K562 (cell line): ENCODE data around the gene FBLIM1. TPM values are rescaled to one million over a fixed set of nuclear protein-coding genes. Genes with fewer than 3 reads are reported as not detected.

Experiments
- CHD1 ChIP-seq: fragments of 200-600 bp; sonication (generic); IDR thresholded peaks from one replicate; pipeline ENCODE4 v1.6.1; 2012; ENCODE audit warnings: mild to moderate bottlenecking, moderate library complexity, low read length, inconsistent platforms
- CREB5 ChIP-seq: fragments of 250-450 bp; sonication (Bioruptor Pico); IDR thresholded peaks from 2 replicates; pipeline ENCODE4 v1.5.0; 2020; ENCODE audit warnings: mild to moderate bottlenecking
- CXXC5 ChIP-seq: fragments of 250-450 bp; sonication (Bioruptor Pico); IDR thresholded peaks from 2 replicates; pipeline ENCODE4 v1.8.0; 2022; ENCODE audit warnings: inconsistent platforms, mild to moderate bottlenecking, moderate library complexity
- DMBX1 ChIP-seq: fragments of 250-450 bp; sonication (Bioruptor Pico); IDR thresholded peaks from 2 replicates; pipeline ENCODE4 v1.8.0; 2022; ENCODE audit warnings: inconsistent platforms, mild to moderate bottlenecking, moderate library complexity, borderline replicate concordance
- EHMT2 ChIP-seq: fragments of 450-650 bp; IDR thresholded peaks from 2 replicates; pipeline ENCODE4 v1.6.1; 2018; ENCODE audit warnings: antibody characterized with exemption
- MED1 ChIP-seq: sonication (generic); formaldehyde crosslinking; IDR thresholded peaks from 2 replicates; pipeline ENCODE4 v1.8.1; 2023; ENCODE audit warnings: missing genetic modification reagents, borderline replicate concordance
- MLLT1 ChIP-seq, 2 experiments: fragments of 450-650 bp; IDR thresholded peaks; 2 replicates each; pipeline ENCODE4 v1.6.1; 2016
- NCOA4 ChIP-seq: fragments of 450-650 bp; IDR thresholded peaks from 2 replicates; pipeline ENCODE4 v1.6.1; 2018; ENCODE audit warnings: mild to moderate bottlenecking; ENCODE audit not compliant: partially characterized antibody
- NCOA6 ChIP-seq: fragments of 450-650 bp; IDR thresholded peaks from 2 replicates; pipeline ENCODE4 v1.6.1; 2017; ENCODE audit warnings: mild to moderate bottlenecking
- NCOR1 ChIP-seq: fragments of 450-650 bp; IDR thresholded peaks from 2 replicates; pipeline ENCODE4 v1.6.1; 2016; ENCODE audit warnings: mild to moderate bottlenecking, moderate library complexity
- PCBP1 ChIP-seq: fragments of 200-400 bp; formaldehyde crosslinking; IDR thresholded peaks from 2 replicates; pipeline ENCODE4 v1.6.1; 2018; ENCODE audit warnings: mild to moderate bottlenecking, low read depth, low read length; ENCODE audit not compliant: poor library complexity, severe bottlenecking
- RBM25 ChIP-seq: fragments of 200-400 bp; formaldehyde crosslinking; IDR thresholded peaks from 2 replicates; pipeline ENCODE4 v1.6.1; 2018; ENCODE audit warnings: low read length, low read depth, moderate library complexity; ENCODE audit not compliant: severe bottlenecking
- RFX5 ChIP-seq: IDR thresholded peaks from 2 replicates; pipeline ENCODE4 v1.6.1; 2011; ENCODE audit warnings: low read depth, mild to moderate bottlenecking, improper control_type of control experiment, low read length
- RFX7 ChIP-seq: fragments of 250-450 bp; sonication (Bioruptor Pico); IDR thresholded peaks from 2 replicates; pipeline ENCODE4 v1.5.1; 2021; ENCODE audit warnings: mild to moderate bottlenecking
- SOX6 ChIP-seq: fragments of 450-650 bp; IDR thresholded peaks from 2 replicates; pipeline ENCODE4 v1.6.1; 2014; ENCODE audit warnings: mild to moderate bottlenecking
- TAF9B ChIP-seq: fragments of 450-650 bp; IDR thresholded peaks from 2 replicates; pipeline ENCODE4 v1.6.1; 2018; ENCODE audit warnings: mild to moderate bottlenecking; ENCODE audit not compliant: partially characterized antibody
- TBL1XR1 ChIP-seq, 2 experiments: IDR thresholded peaks; 2 replicates each; pipeline ENCODE4 v1.6.1; 2012; ENCODE audit warnings: improper control_type of control experiment in 2 of 2, low read length in 2 of 2, mild to moderate bottlenecking in 1 of 2
- THRAP3 ChIP-seq: fragments of 450-650 bp; IDR thresholded peaks from 2 replicates; pipeline ENCODE4 v1.6.1; 2016; ENCODE audit warnings: mild to moderate bottlenecking, inconsistent platforms, borderline replicate concordance
- ZNF212 ChIP-seq: fragments of 450-650 bp; formaldehyde crosslinking; IDR thresholded peaks from 2 replicates; pipeline ENCODE4 v1.4.0; 2020; ENCODE audit warnings: mild to moderate bottlenecking
- ZNF274 ChIP-seq: IDR thresholded peaks from 2 replicates; pipeline ENCODE4 v1.6.1; 2011; ENCODE audit warnings: low read depth, mild to moderate bottlenecking, low read length, moderate library complexity, borderline replicate concordance
- ZNF589 ChIP-seq: fragments of 200-800 bp; sonication (Bioruptor generic); IDR thresholded peaks from 2 replicates; pipeline ENCODE4 v1.6.1; 2016; ENCODE audit warnings: low read depth, missing genetic modification characterization, missing compliant biosample characterization
- ZNF75A ChIP-seq: fragments of 450-650 bp; formaldehyde crosslinking; IDR thresholded peaks from 2 replicates; pipeline ENCODE4 v1.4.0; 2020; ENCODE audit warnings: mild to moderate bottlenecking
- polyA plus RNA-seq, 8 experiments: library from polyadenylated mRNA; depleted of rRNA in 4 of 8; stranded (reverse) in 5 of 8; unstranded in 3 of 8; fragments of >200 nt; fragmentation: Nextera tagmentation in 2 of 8; fragmentation: Illumina TruSeq in 1 of 8; extraction: Ambion mirVana in 2 of 8; extraction: Trizol in 1 of 8; gene quantifications; 2 replicates each; pipeline versions ENCODE4 v1.2.1 to v1.2.3, GENCODE V29; 2011 to 2014; ENCODE audit warnings: inconsistent platforms in 1 of 8, missing spikeins in 1 of 8
- total RNA-seq, 7 experiments: library from RNA; depleted of rRNA in 6 of 7; stranded (reverse); fragments of >200 nt in 6 of 7; fragmentation: Illumina TruSeq in 2 of 7; extraction: Trizol in 2 of 7; gene quantifications; 2 replicates each; pipeline versions ENCODE4 v1.2.1 to v1.2.3, GENCODE V29; 2011 to 2021; ENCODE audit warnings: low replicate concordance in 1 of 7
- TF ChIP-seq, protein P1 (sequence below): fragments of 450-650 bp; conservative IDR thresholded peaks from 2 replicates; pipeline ENCODE4 v1.6.1; 2016; ENCODE audit warnings: missing genetic modification characterization, low read depth, mild to moderate bottlenecking, control low read depth, missing compliant biosample characterization
- TF ChIP-seq, protein P2 (sequence below), 2 experiments: fragments of 450-650 bp in 1 of 2; sonication (generic) in 1 of 2; formaldehyde crosslinking; conservative IDR thresholded peaks; 2 replicates each; pipeline versions ENCODE4 v1.4.0 to v1.8.1; 2020 to 2022; ENCODE audit warnings: mild to moderate bottlenecking in 1 of 2, missing genetic modification reagents in 1 of 2

FBLIM1 gene
- total and polyA plus RNA-seq, 9 of the 15 experiments (the other 6 are each of a cell fraction or from before 2014, with no cell fraction given), result 0.14 to 0.24 TPM; not detected in 7

- TF ChIP-seq, protein P1, sequence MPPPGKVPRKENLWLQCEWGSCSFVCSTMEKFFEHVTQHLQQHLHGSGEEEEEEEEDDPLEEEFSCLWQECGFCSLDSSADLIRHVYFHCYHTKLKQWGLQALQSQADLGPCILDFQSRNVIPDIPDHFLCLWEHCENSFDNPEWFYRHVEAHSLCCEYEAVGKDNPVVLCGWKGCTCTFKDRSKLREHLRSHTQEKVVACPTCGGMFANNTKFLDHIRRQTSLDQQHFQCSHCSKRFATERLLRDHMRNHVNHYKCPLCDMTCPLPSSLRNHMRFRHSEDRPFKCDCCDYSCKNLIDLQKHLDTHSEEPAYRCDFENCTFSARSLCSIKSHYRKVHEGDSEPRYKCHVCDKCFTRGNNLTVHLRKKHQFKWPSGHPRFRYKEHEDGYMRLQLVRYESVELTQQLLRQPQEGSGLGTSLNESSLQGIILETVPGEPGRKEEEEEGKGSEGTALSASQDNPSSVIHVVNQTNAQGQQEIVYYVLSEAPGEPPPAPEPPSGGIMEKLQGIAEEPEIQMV (tag), result 0 out of 2 replicates have a peak, but pooled peaks have one; percentile 39
- peak; percentile 31; the same call in 1 of the 2 replicates for TF ChIP-seq SOX6
- no peak for TF ChIP-seq EHMT2
- no peak for TF ChIP-seq MED1
- 0 out of 4 replicates have a peak, but pooled peaks of 1 of the 2 experiments have one; percentile 9 for TF ChIP-seq TBL1XR1 (IDR thresholded peaks at IDR 0.05; ENCODE audit: low read length in 2 of 2)
- TF ChIP-seq THRAP3, result 0 out of 2 replicates have a peak, but pooled peaks have one; percentile 80
- TF ChIP-seq PCBP1, result no peak
- TF ChIP-seq NCOR1, result no peak; the same call in 1 of the 2 replicates
- 0 out of 2 replicates have a peak, but pooled peaks have one; percentile 21 for TF ChIP-seq ZNF75A (CRISPR knock-in tag)
- peak; percentile 4 for TF ChIP-seq CHD1
- no peak for TF ChIP-seq ZNF274
- TF ChIP-seq NCOA4, result no peak
- TF ChIP-seq RFX7 (CRISPR knock-in tag), result 0 out of 2 replicates have a peak, but pooled peaks have one; percentile 2
- peak; percentile 69 for TF ChIP-seq CXXC5
- TF ChIP-seq DMBX1, result no peak
- peak in 1 of 2 experiments; percentile 4; a peak in 1 of 4 replicates for TF ChIP-seq MLLT1 (IDR thresholded peaks at IDR 0.05)
- TF ChIP-seq, protein P2, sequence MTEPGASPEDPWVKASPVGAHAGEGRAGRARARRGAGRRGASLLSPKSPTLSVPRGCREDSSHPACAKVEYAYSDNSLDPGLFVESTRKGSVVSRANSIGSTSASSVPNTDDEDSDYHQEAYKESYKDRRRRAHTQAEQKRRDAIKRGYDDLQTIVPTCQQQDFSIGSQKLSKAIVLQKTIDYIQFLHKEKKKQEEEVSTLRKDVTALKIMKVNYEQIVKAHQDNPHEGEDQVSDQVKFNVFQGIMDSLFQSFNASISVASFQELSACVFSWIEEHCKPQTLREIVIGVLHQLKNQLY (CRISPR knock-in tag; conservative IDR thresholded peaks at IDR 0.05), result no peak
- 0 out of 2 replicates have a peak, but pooled peaks have one; percentile 33 for TF ChIP-seq NCOA6
- 0 out of 2 replicates have a peak, but pooled peaks have one; percentile 12 for TF ChIP-seq RFX5
- TF ChIP-seq CREB5 (CRISPR knock-in tag), result peak; percentile 27; the same call in 1 of the 2 replicates
- TF ChIP-seq ZNF589 (CRISPR knock-in tag), result peak; percentile 14; the same call in 1 of the 2 replicates
- TF ChIP-seq RBM25, result peak; percentile 80
- TF ChIP-seq TAF9B, result peak; percentile 31
- TF ChIP-seq ZNF212 (CRISPR knock-in tag), result 0 out of 2 replicates have a peak, but pooled peaks have one; percentile 36
Observed at GRCh38 chr1:15833842-15834405, 75.3 kb downstream of the FBLIM1 start (continued).
